Mesothelial cell of epicardium (in vitro differentiated cells): ENCODE data around the gene WRNIP1. TPM values are rescaled to one million over a fixed set of nuclear protein-coding genes. Genes with fewer than 3 reads are reported as not detected.
A peak's percentile ranks its signal among the peaks of the same experiment; 100 is the strongest.

Experiments used
- DNase-seq, 2 experiments: peaks; one replicate each; pipeline ENCODE4 v3.0.0; 2021; ENCODE audit warnings: low spot score in 2 of 2; ENCODE audit not compliant: unreplicated experiment in 2 of 2
- H3K27ac Mint-ChIP-seq: 2 replicates; pipeline ENCODE4 v1.8.0; 2021; ENCODE audit warnings: mixed read lengths
- H3K27me3 Mint-ChIP-seq: 2 replicates; pipeline ENCODE4 v1.8.0; 2021; ENCODE audit warnings: low read depth, mixed read lengths
- H3K36me3 Mint-ChIP-seq: 2 replicates; pipeline ENCODE4 v1.8.0; 2021; ENCODE audit warnings: mixed read lengths
- H3K4me1 Mint-ChIP-seq: 2 replicates; pipeline ENCODE4 v1.8.0; 2021; ENCODE audit warnings: mixed read lengths
- H3K4me3 Mint-ChIP-seq: 2 replicates; pipeline ENCODE4 v1.8.0; 2021; ENCODE audit warnings: mild to moderate bottlenecking, moderate library complexity, mixed read lengths
- H3K9me3 Mint-ChIP-seq: 2 replicates; pipeline ENCODE4 v1.8.0; 2021; ENCODE audit warnings: mixed read lengths
- total RNA-seq: library from RNA; stranded (reverse); gene quantifications from 3 replicates; pipeline ENCODE4 v1.2.1, GENCODE V29; 2021
- TF ChIP-seq, protein P1 (sequence below): fragments of 200-600 bp; sonication (generic); IDR thresholded peaks from one replicate; pipeline ENCODE4 v1.5.0; 2021; ENCODE audit warnings: antibody characterized with exemption; ENCODE audit not compliant: unreplicated experiment

Gene WRNIP1
- total RNA-seq, 1 donor from 2014 or later = 41.3 TPM

DNA sequence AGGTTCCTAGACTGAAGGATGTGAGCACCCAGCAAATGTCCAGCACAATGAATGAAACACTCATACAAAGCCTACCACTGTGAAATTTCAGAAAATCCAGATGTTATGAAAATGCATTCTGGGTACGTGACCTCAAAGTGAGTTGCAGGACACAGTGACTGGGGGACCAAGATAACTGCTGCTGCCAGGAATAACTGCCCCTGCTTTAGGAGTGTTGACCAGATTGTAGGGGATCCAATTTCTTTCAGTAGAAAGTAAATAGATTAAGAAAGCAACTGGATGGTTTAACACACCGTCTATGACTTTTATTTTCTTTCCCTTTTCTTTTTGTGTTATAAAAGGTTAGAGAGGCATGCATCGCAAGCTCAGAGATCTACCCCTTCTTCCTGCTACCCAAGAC is 44.0 kb upstream of the WRNIP1 start:
- no peak overlapping the region for H3K27ac Mint-ChIP-seq
- no peak overlapping the region for H3K4me3 Mint-ChIP-seq
- peaks cover 11% of the 10 kb centered on the region for H3K36me3 Mint-ChIP-seq
- no peaks in the 10 kb centered on the region for H3K27me3 Mint-ChIP-seq
- no peak for DNase-seq
- peaks cover 18% of the 10 kb centered on the region for H3K9me3 Mint-ChIP-seq
- TF ChIP-seq, protein P1, sequence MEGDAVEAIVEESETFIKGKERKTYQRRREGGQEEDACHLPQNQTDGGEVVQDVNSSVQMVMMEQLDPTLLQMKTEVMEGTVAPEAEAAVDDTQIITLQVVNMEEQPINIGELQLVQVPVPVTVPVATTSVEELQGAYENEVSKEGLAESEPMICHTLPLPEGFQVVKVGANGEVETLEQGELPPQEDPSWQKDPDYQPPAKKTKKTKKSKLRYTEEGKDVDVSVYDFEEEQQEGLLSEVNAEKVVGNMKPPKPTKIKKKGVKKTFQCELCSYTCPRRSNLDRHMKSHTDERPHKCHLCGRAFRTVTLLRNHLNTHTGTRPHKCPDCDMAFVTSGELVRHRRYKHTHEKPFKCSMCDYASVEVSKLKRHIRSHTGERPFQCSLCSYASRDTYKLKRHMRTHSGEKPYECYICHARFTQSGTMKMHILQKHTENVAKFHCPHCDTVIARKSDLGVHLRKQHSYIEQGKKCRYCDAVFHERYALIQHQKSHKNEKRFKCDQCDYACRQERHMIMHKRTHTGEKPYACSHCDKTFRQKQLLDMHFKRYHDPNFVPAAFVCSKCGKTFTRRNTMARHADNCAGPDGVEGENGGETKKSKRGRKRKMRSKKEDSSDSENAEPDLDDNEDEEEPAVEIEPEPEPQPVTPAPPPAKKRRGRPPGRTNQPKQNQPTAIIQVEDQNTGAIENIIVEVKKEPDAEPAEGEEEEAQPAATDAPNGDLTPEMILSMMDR = no peak
- H3K4me1 Mint-ChIP-seq = peaks cover 23% of the 10 kb centered on the region

DNA sequence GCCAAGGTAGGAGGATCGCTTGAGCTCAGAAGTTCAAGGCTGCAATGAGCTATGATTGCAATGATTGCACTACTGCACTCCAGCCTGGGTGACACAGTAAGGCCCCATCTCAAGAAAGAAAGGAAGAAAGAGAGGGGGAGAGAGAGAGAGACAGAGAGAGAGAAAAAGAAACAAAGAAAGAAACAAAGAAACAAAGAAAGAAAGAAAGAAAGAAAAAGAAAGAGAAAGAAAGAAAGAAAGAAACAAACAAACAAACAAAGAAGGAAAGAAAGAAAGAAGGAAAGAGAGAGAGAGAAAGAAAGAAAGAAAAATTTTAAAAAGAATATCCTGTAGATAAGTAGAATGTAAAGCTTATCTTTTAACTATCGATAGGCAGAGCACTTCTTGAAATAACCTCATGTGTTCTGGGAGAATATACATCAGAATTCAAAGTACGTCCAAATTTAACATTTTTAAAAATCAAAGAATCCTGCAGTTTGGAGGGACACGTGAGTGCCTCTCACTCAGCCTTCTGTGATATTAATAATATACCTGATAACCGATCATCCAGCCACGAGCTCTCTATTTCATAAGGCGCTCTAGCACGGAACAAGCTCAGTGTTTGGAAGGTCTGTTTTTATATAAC is 39.7 kb upstream of the WRNIP1 start:
- DNase-seq = no peak
- TF ChIP-seq, protein P1 = no peak
- no peaks in the 10 kb centered on the region for H3K27me3 Mint-ChIP-seq
- no peak overlapping the region for H3K4me3 Mint-ChIP-seq
- H3K4me1 Mint-ChIP-seq = peaks cover 8% of the 10 kb centered on the region
- H3K36me3 Mint-ChIP-seq = peaks cover 11% of the 10 kb centered on the region
- H3K27ac Mint-ChIP-seq = peak overlapping the region; percentile 19
- H3K9me3 Mint-ChIP-seq = peaks cover 17% of the 10 kb centered on the region

DNA sequence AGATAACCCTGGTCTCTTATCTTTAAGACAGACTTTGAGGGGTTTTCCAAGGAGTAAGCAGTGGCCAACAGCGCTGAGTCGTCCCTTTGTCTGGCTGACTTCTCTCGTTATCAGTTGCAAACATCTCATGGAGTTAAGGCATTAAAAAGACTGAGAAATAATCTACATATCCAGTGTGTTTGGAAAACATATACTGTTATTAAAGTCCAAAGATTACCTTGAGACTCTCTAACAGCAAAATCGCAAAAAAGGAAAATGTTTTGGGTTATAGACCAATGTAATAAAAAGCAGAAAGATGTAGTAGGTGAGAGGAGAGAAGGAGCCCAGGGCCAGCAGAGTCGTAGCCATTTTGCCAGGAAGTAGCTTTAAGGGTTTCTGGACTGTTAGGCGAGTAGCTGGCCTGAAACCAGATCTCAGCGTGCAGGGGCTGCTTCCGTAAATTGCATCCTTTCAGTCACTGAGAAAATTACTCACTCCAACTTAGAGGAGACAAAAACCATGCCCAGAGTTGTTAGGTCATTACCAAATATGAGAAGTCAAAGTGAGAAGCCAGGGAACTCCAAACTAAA is 39.1 kb upstream of the WRNIP1 start:
- no peaks in the 10 kb centered on the region for H3K27me3 Mint-ChIP-seq
- no peak for DNase-seq
- peak overlapping the region; percentile 82 for H3K27ac Mint-ChIP-seq
- peaks cover 14% of the 10 kb centered on the region for H3K9me3 Mint-ChIP-seq
- H3K4me3 Mint-ChIP-seq = no peak overlapping the region
- peaks cover 10% of the 10 kb centered on the region for H3K4me1 Mint-ChIP-seq
- TF ChIP-seq, protein P1 = no peak
- H3K36me3 Mint-ChIP-seq = peaks cover 9% of the 10 kb centered on the region

DNA sequence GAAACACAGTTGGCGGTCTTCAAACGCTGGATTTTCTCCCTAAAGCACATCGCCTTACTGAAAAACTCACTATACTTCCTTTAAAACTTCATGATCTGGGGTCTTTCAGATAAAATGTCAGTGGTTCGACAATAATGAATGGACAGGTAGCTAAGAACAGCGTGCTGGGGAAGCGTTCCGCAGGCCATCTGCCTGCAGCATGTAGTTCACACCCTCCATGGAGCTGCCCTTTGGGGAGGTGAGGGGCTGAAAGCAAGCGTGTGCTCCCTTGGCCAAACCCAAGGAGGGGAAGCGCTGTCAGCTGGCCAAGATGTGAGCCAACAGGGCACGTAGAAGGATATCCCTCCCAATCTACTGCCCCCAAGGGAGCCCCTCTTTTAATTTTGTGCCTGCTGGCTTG is 35.3 kb upstream of the WRNIP1 start:
- Mint-ChIP-seq H3K27me3 (no peaks in the 10 kb centered on the region), H3K9me3 (no peaks in the 10 kb centered on the region), H3K27ac (no peak overlapping the region), H3K36me3 (no peaks in the 10 kb centered on the region), H3K4me1 (peaks cover 17% of the 10 kb centered on the region), H3K4me3 (no peak overlapping the region)
- TF ChIP-seq, protein P1 = no peak
- DNase-seq = no peak

DNA sequence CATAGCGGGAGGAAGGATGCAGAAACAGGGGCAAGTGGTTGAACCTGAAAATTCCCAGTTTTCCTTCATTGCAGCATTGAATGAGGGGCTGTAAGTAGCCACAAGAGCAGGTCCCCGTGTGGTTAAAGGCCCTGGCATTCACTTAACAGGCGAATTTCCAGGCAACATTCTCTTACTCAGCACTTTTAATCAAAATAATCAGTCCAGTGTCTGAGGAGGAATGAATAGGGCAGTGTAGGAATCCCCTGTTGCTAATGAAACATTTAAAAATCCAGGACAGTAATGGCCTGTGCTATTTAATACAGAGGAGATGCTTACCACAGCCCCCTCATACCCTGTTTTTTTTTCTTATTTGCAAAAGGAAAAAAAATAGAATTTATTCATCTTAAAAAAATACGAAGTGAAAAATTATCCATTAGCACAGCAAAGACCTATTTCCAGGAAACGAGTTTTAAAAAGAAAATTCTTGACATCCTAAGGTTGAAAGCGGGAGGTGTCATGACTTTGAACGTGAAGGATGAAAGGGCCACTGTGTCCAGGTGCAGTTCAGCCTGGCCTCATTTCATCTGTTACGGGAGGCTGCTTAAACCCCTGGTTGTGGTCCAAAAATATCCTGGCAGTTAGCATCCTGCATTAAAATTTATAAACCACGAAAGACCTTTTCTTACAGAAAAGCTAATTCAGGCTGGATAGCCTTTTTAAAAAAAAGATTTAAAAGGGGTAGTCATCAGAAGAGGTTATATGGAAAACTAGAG is 34.7 kb upstream of the WRNIP1 start:
- H3K4me3 Mint-ChIP-seq = no peak overlapping the region
- H3K9me3 Mint-ChIP-seq = no peaks in the 10 kb centered on the region
- H3K27me3 Mint-ChIP-seq = no peaks in the 10 kb centered on the region
- no peaks in the 10 kb centered on the region for H3K36me3 Mint-ChIP-seq
- H3K27ac Mint-ChIP-seq = no peak overlapping the region
- DNase-seq = no peak
- peaks cover 14% of the 10 kb centered on the region for H3K4me1 Mint-ChIP-seq
- TF ChIP-seq, protein P1 = no peak
